Measurements from ENCODE around the gene THADA. TPM values are rescaled to one million over a fixed set of nuclear protein-coding genes. Genes with fewer than 3 reads are reported as not detected.
"Not testable (repeated sequence)": the region's sequence is repeated elsewhere in the genome, so short reads cannot be mapped to it uniquely, and the experiment has no call there.

The THADA gene
- polyA plus RNA-seq, 3 donors, result 7.3 to 11.2 (median 9.7) TPM

DNA sequence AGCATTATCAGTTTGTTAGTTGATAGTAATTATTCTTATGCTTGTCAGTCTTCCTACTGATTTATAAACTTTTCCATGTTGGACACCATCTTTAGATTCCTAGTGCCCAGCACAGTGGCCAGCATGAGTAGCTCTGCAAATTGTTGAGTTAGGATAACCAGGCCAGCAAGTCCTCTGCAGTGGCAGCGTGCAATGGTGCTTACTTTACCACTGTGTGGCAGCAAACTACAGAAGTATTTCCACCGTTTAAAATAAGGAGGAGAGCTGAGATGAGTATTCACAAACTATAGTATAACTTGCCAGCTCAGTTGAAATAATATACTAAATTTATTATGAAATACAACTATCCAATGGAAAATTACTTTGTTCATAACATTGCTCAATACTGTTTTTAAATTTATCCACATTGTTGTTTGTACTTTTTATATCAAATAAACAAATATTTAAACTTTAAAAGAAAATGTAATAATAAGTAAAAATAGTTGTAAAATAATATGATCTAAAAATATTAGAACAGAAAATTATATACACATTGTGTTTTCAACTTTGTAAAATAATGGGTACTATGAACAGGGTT is 9.3 kb upstream of the THADA start:
- TF ChIP-seq, protein P1, sequence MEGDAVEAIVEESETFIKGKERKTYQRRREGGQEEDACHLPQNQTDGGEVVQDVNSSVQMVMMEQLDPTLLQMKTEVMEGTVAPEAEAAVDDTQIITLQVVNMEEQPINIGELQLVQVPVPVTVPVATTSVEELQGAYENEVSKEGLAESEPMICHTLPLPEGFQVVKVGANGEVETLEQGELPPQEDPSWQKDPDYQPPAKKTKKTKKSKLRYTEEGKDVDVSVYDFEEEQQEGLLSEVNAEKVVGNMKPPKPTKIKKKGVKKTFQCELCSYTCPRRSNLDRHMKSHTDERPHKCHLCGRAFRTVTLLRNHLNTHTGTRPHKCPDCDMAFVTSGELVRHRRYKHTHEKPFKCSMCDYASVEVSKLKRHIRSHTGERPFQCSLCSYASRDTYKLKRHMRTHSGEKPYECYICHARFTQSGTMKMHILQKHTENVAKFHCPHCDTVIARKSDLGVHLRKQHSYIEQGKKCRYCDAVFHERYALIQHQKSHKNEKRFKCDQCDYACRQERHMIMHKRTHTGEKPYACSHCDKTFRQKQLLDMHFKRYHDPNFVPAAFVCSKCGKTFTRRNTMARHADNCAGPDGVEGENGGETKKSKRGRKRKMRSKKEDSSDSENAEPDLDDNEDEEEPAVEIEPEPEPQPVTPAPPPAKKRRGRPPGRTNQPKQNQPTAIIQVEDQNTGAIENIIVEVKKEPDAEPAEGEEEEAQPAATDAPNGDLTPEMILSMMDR (IDR thresholded peaks at IDR 0.05), result no peak
- H3K27ac ChIP-seq (ENCODE audit: low read depth in 1 of 2, low read length in 2 of 2), result no peak overlapping the region
- H3K9me3 ChIP-seq (replicated peaks in 1 of 2; ENCODE audit: control insufficient read depth in 1 of 2, insufficient read depth in 1 of 2, low read length in 2 of 2), result no peaks in the 10 kb centered on the region
- H3K4me1 ChIP-seq (ENCODE audit: control insufficient read depth in 1 of 2, insufficient read depth in 2 of 2, low read length in 2 of 2), result no peaks in the 10 kb centered on the region
- H2AFZ ChIP-seq (ENCODE audit: insufficient read depth, low read depth, low read length, poor library complexity, severe bottlenecking), result no peak overlapping the region
- no peak for DNase-seq
- no peak overlapping the region for H3K4me2 ChIP-seq (replicated peaks; ENCODE audit: extremely low read depth, low read length, poor library complexity, severe bottlenecking)
- Mint-ChIP-seq H3K4me3 (no peak overlapping the region), H3K36me3 (no peaks in the 10 kb centered on the region), H3K9me3 (peaks cover 0 to 2% (median 0%) of the 10 kb centered on the region in 7 donors), H3K27ac (no peak overlapping the region), H3K27me3 (ENCODE audit: low read depth in 3 of 3) (peaks cover 1 to 3% (median 2%) of the 10 kb centered on the region in 3 donors), H3K4me1 (no peaks in the 10 kb centered on the region)
- intact Hi-C loops (cut with micrococcal nuclease), result loop anchor here in 1 of 2 donors (10.0 kb wide), 1 partner anchor 780 kb away; no protein-coding TSS in a partner anchor
- no peak overlapping the region for H3K4me3 ChIP-seq (replicated peaks in 1 of 3; ENCODE audit: low read depth in 2 of 3, low read length in 3 of 3)
- no CpG with 5 or more reads among the region's 2 CpGs for WGBS (ENCODE audit: insufficient coverage)
- no peaks in the 10 kb centered on the region for H3K27me3 ChIP-seq (ENCODE audit: control insufficient read depth in 2 of 2, insufficient read depth in 2 of 2, low read length in 2 of 2)
- no peaks in the 10 kb centered on the region for H4K20me1 ChIP-seq (ENCODE audit: insufficient read depth, low read length)
- no peak overlapping the region for H3K9ac ChIP-seq (ENCODE audit: insufficient read depth, low read length, poor library complexity, severe bottlenecking)
- no peaks in the 10 kb centered on the region for H3K36me3 ChIP-seq (replicated peaks in 1 of 2; ENCODE audit: control insufficient read depth in 1 of 2, insufficient read depth in 2 of 2, low read length in 2 of 2)
- H3K79me2 ChIP-seq (ENCODE audit: insufficient read depth, low read length), result no peaks in the 10 kb centered on the region

DNA sequence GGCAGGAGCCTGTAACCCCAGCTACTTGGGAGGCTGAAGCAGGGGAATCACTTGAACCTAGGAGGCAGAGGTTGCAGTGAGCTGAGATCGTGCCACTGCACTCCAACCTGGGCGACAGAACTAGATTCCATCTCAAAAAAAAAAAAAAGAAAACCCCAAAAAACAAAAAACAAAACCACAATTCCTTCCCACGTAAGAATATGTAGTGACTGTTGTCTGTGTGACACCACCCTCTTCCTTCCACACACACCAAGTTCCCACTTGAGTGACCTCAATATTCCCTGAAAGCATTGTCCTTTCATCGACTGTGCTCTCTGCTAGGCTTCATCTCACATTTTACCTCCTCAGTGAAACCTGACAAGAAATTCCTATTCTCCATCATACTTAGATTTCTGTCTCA is 8.8 kb upstream of the THADA start:
- peaks cover 0 to 2% (median 0%) of the 10 kb centered on the region in 7 donors for H3K9me3 Mint-ChIP-seq
- no peak for DNase-seq
- Histone ChIP-seq H2AFZ (ENCODE audit: insufficient read depth, low read depth, low read length, poor library complexity, severe bottlenecking) (no peak overlapping the region), H3K79me2 (ENCODE audit: insufficient read depth, low read length) (no peaks in the 10 kb centered on the region), H3K4me2 (replicated peaks; ENCODE audit: extremely low read depth, low read length, poor library complexity, severe bottlenecking) (no peak overlapping the region), H3K27ac (ENCODE audit: low read depth in 1 of 2, low read length in 2 of 2) (no peak overlapping the region), H4K20me1 (ENCODE audit: insufficient read depth, low read length) (no peaks in the 10 kb centered on the region), H3K9ac (ENCODE audit: insufficient read depth, low read length, poor library complexity, severe bottlenecking) (no peak overlapping the region), H3K36me3 (replicated peaks in 1 of 2; ENCODE audit: control insufficient read depth in 1 of 2, insufficient read depth in 2 of 2, low read length in 2 of 2) (no peaks in the 10 kb centered on the region), H3K4me1 (ENCODE audit: control insufficient read depth in 1 of 2, insufficient read depth in 2 of 2, low read length in 2 of 2) (no peaks in the 10 kb centered on the region), H3K27me3 (ENCODE audit: control insufficient read depth in 2 of 2, insufficient read depth in 2 of 2, low read length in 2 of 2) (no peaks in the 10 kb centered on the region), H3K4me3 (replicated peaks in 1 of 3; ENCODE audit: low read depth in 2 of 3, low read length in 3 of 3) (no peak overlapping the region), H3K9me3 (replicated peaks in 1 of 2; ENCODE audit: control insufficient read depth in 1 of 2, insufficient read depth in 1 of 2, low read length in 2 of 2) (no peaks in the 10 kb centered on the region)
- intact Hi-C loops (cut with micrococcal nuclease), result loop anchor here in 1 of 2 donors (10.0 kb wide), 1 partner anchor 780 kb away; no protein-coding TSS in a partner anchor
- no peaks in the 10 kb centered on the region for H3K4me1 Mint-ChIP-seq
- H3K27ac Mint-ChIP-seq, result no peak overlapping the region
- TF ChIP-seq, protein P1 (IDR thresholded peaks at IDR 0.05), result no peak
- H3K27me3 Mint-ChIP-seq (ENCODE audit: low read depth in 3 of 3), result peaks cover 1 to 7% (median 3%) of the 10 kb centered on the region in 3 donors
- no CpG with 5 or more reads among the region's 4 CpGs for WGBS (ENCODE audit: insufficient coverage)
- no peak overlapping the region for H3K4me3 Mint-ChIP-seq
- no peaks in the 10 kb centered on the region for H3K36me3 Mint-ChIP-seq

DNA sequence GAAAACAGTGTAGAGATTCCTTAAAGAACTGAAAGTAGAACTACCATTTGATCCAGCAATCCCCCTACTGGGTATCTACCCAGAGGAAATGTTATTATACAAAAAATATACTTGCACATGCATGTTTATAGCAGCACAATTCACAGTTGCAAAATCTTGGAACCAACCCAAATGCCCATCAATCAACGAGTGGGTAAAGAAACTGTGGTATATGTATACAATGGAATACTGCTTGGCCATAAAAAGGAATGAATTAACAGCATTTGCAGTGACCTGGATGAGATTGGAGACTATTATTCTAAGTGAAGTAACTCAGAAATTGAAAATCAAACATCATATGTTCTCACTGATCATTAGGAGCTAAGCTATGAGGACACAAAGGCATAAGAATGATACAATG is 4.8 kb upstream of the THADA start:
- not testable (repeated sequence) for H3K36me3 ChIP-seq (replicated peaks in 1 of 2; ENCODE audit: control insufficient read depth in 1 of 2, insufficient read depth in 2 of 2, low read length in 2 of 2); H3K27me3 ChIP-seq (ENCODE audit: control insufficient read depth in 2 of 2, insufficient read depth in 2 of 2, low read length in 2 of 2); H3K27ac ChIP-seq (ENCODE audit: low read depth in 1 of 2, low read length in 2 of 2); H2AFZ ChIP-seq (ENCODE audit: insufficient read depth, low read depth, low read length, poor library complexity, severe bottlenecking); H3K27ac Mint-ChIP-seq; H3K9ac ChIP-seq (ENCODE audit: insufficient read depth, low read length, poor library complexity, severe bottlenecking); H3K4me3 Mint-ChIP-seq; H3K36me3 Mint-ChIP-seq; H3K4me2 ChIP-seq (replicated peaks; ENCODE audit: extremely low read depth, low read length, poor library complexity, severe bottlenecking); H3K9me3 Mint-ChIP-seq; H3K9me3 ChIP-seq (replicated peaks in 1 of 2; ENCODE audit: control insufficient read depth in 1 of 2, insufficient read depth in 1 of 2, low read length in 2 of 2); H3K27me3 Mint-ChIP-seq (ENCODE audit: low read depth in 3 of 3); H3K79me2 ChIP-seq (ENCODE audit: insufficient read depth, low read length); H4K20me1 ChIP-seq (ENCODE audit: insufficient read depth, low read length); H3K4me1 Mint-ChIP-seq; H3K4me3 ChIP-seq (replicated peaks in 1 of 3; ENCODE audit: low read depth in 2 of 3, low read length in 3 of 3); DNase-seq
- peaks cover 7 to 12% of the 10 kb centered on the region in 2 donors for H3K4me1 ChIP-seq (ENCODE audit: control insufficient read depth in 1 of 2, insufficient read depth in 2 of 2, low read length in 2 of 2)
- intact Hi-C loops (cut with micrococcal nuclease), result loop anchor here in 1 of 2 donors (10.0 kb wide), 1 partner anchor 776 kb away; no protein-coding TSS in a partner anchor
- no CpG with 5 or more reads among the region's 1 CpG for WGBS (ENCODE audit: insufficient coverage)

Measured in CD14-positive monocyte (primary cell).